Measurements from ENCODE around the gene MED9.

DNA sequence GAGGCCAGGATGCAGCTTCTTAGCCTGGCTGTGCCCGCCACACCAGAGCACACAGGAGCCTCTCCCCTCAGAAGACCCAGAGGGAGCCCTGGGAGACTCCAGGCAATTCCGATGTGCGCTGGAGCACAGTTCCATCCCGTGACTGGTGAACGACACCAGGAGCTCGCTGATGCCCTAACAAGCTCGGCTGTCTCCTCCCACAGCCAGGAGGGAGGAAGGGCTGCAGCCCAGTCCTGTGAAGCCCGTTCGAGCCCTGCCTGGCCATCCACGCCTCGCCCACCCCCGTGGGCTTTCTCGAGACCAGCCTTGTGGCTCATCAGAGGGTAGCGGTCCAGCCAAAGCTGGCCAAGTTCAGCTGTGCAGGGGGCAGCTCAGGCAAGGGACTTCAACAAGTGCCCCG is 41.2 kb downstream of the MED9 start:
- TF ChIP-seq, protein P1, sequence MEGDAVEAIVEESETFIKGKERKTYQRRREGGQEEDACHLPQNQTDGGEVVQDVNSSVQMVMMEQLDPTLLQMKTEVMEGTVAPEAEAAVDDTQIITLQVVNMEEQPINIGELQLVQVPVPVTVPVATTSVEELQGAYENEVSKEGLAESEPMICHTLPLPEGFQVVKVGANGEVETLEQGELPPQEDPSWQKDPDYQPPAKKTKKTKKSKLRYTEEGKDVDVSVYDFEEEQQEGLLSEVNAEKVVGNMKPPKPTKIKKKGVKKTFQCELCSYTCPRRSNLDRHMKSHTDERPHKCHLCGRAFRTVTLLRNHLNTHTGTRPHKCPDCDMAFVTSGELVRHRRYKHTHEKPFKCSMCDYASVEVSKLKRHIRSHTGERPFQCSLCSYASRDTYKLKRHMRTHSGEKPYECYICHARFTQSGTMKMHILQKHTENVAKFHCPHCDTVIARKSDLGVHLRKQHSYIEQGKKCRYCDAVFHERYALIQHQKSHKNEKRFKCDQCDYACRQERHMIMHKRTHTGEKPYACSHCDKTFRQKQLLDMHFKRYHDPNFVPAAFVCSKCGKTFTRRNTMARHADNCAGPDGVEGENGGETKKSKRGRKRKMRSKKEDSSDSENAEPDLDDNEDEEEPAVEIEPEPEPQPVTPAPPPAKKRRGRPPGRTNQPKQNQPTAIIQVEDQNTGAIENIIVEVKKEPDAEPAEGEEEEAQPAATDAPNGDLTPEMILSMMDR (conservative IDR thresholded peaks at IDR 0.05; ENCODE audit: low read length), result no peak
- TF ChIP-seq EZH2phosphoT487 (IDR thresholded peaks at IDR 0.05; ENCODE audit: borderline replicate concordance), result no peak
